ENCODE results near the gene OR2F1.

- TF ChIP-seq CTCF (IDR thresholded peaks at IDR 0.05) (no peak), POLR2AphosphoS5 (IDR thresholded peaks at IDR 0.05) (no peak)
Measured at GRCh38 chr7:143992670-143993069, 38.0 kb downstream of the OR2F1 start.

Measured in prostate gland (tissue), 2 donors.